ENCODE results near the gene CIDEB. TPM values are rescaled to one million over a fixed set of nuclear protein-coding genes. Genes with fewer than 3 reads are reported as not detected.

CIDEB gene
- total RNA-seq, 1 donor from 2014 or later, result 16.4 TPM

DNA sequence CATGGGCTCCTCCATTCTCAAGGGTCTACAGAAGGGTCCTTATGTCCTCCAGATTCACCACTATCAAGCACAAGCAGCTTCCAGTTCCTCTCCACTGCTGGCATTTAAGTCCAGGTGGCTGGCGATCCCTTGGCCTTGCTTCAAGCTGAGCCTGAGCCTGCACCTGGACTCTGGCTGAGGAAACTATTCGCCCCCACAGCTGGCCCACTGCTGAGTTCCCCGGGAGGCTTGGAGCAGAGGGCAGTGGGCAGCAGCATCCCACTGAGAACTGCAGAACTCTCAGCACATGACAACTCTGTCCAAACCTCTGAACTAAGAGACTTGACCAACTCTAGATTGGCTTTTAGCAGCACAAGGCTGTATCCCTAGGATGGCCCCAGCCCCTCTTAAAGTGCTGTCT, 25.0 kb downstream of the CIDEB start:
- TF ChIP-seq, protein P1, sequence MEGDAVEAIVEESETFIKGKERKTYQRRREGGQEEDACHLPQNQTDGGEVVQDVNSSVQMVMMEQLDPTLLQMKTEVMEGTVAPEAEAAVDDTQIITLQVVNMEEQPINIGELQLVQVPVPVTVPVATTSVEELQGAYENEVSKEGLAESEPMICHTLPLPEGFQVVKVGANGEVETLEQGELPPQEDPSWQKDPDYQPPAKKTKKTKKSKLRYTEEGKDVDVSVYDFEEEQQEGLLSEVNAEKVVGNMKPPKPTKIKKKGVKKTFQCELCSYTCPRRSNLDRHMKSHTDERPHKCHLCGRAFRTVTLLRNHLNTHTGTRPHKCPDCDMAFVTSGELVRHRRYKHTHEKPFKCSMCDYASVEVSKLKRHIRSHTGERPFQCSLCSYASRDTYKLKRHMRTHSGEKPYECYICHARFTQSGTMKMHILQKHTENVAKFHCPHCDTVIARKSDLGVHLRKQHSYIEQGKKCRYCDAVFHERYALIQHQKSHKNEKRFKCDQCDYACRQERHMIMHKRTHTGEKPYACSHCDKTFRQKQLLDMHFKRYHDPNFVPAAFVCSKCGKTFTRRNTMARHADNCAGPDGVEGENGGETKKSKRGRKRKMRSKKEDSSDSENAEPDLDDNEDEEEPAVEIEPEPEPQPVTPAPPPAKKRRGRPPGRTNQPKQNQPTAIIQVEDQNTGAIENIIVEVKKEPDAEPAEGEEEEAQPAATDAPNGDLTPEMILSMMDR (IDR thresholded peaks at IDR 0.05), result no peak
- intact Hi-C loops (cut with DNase I), result no loop called here
- ATAC-seq, result no peak
- Histone ChIP-seq H3K36me3 (no peaks in the 10 kb centered on the region), H3K27me3 (ENCODE audit: low read depth) (no peaks in the 10 kb centered on the region), H3K9me3 (no peaks in the 10 kb centered on the region), H3K27ac (peak overlapping the region; percentile 53), H3K4me1 (peaks cover 37% of the 10 kb centered on the region), H3K4me3 (no peak overlapping the region)
- no peak for DNase-seq

GRCh38 chr14:24281636-24282035, 26.1 kb downstream of the CIDEB start:
- ATAC-seq (peak in 1 of 2 donors; percentile 25), DNase-seq (no peak)
- H3K27ac ChIP-seq, result peak overlapping the region; percentile 53
- H3K27me3 ChIP-seq (ENCODE audit: low read depth), result no peaks in the 10 kb centered on the region
- no peaks in the 10 kb centered on the region for H3K36me3 ChIP-seq
- H3K4me3 ChIP-seq, result no peak overlapping the region
- intact Hi-C loops (cut with DNase I), result no loop called here
- TF ChIP-seq, protein P1 (IDR thresholded peaks at IDR 0.05), result no peak
- no peaks in the 10 kb centered on the region for H3K9me3 ChIP-seq
- peaks cover 48% of the 10 kb centered on the region for H3K4me1 ChIP-seq

GRCh38 chr14:24280797-24281460, 26.8 kb downstream of the CIDEB start:
- no peaks in the 10 kb centered on the region for H3K9me3 ChIP-seq
- no peak overlapping the region for H3K4me3 ChIP-seq

DNA sequence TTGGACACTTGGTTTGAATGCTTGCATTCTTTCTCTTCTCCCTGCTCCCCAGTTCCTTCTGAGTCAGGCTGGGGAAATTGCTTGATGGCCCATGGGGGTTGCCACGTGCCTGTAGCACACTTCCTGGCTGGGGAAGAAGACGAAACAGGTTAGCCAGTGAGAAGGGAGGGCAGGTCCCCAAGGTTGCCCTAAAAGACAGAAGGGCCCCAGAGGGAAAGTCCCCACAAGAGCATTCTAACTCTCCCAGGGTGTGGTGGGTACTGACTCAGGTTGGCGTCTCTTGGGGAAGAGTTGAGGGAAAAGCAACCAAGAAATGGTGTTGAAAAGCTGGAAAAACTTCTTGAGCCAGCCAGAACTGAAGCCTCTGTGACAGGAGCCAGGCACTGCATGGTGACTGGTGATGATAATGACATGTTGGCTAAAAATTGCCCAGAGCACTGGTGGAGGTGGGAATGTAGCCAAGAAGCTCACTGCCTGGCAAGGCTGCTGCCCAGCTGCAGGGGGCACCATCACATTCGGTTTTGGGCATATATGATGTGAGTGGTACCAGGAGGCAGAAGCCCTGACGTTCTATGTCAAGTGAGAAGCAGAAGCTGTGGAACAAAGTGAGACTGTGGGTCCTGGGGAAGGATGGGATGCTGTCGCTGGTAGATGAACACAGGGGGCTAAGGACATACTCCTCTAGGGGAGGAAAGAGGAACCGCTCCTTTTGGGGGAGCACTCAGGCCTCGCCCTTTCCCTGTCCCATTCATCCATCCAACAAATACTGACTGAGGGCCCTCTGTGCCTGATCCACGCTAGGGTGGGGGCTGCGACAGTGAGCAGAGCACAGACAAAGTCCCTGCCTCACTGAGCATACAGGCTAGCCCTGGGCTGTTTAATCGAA, 28.2 kb downstream of the CIDEB start:
- H3K27ac ChIP-seq, result no peak overlapping the region
- intact Hi-C loops (cut with DNase I), result no loop called here
- TF ChIP-seq, protein P1 (IDR thresholded peaks at IDR 0.05), result peak; percentile 25

More at GRCh38 chr14:24280797-24281460, 26.8 kb downstream of the CIDEB start:
- no peak overlapping the region for H3K27ac ChIP-seq
- no peaks in the 10 kb centered on the region for H3K36me3 ChIP-seq
- peaks cover 55% of the 10 kb centered on the region for H3K4me1 ChIP-seq
- H3K27me3 ChIP-seq (ENCODE audit: low read depth), result no peaks in the 10 kb centered on the region
- ATAC-seq, result no peak
- TF ChIP-seq, protein P1 (IDR thresholded peaks at IDR 0.05), result no peak
- intact Hi-C loops (cut with DNase I), result no loop called here
- DNase-seq, result no peak

GRCh38 chr14:24278424-24278823, 29.4 kb downstream of the CIDEB start:
- DNase-seq (no peak), ATAC-seq (no peak)
- intact Hi-C loops (cut with DNase I), result no loop called here
- H3K27me3 ChIP-seq (ENCODE audit: low read depth), result no peaks in the 10 kb centered on the region
- no peak overlapping the region for H3K27ac ChIP-seq
- H3K4me3 ChIP-seq, result no peak overlapping the region
- no peaks in the 10 kb centered on the region for H3K9me3 ChIP-seq
- peaks cover 79% of the 10 kb centered on the region for H3K4me1 ChIP-seq
- H3K36me3 ChIP-seq, result no peaks in the 10 kb centered on the region
- TF ChIP-seq, protein P1 (IDR thresholded peaks at IDR 0.05), result no peak

More for the DNA sequence above, 28.2 kb downstream of the CIDEB start:
- H3K4me1 ChIP-seq, result peaks cover 68% of the 10 kb centered on the region
- H3K9me3 ChIP-seq, result no peaks in the 10 kb centered on the region
- no peaks in the 10 kb centered on the region for H3K27me3 ChIP-seq (ENCODE audit: low read depth)
- H3K4me3 ChIP-seq, result no peak overlapping the region
- ATAC-seq, result peak in 1 of 2 donors; percentile 13
- DNase-seq, result no peak
- no peaks in the 10 kb centered on the region for H3K36me3 ChIP-seq
